Kidney glomerular epithelial cell (primary cell): ENCODE data around the gene CERS6.
"Not testable (repeated sequence)": the region's sequence is repeated elsewhere in the genome, so short reads cannot be mapped to it uniquely, and the experiment has no call there.

Source experiments
- DNase-seq: peaks from one replicate; lab custom pipeline; 2025; lab: John Stamatoyannopoulos, UW

Gene CERS6

DNA sequence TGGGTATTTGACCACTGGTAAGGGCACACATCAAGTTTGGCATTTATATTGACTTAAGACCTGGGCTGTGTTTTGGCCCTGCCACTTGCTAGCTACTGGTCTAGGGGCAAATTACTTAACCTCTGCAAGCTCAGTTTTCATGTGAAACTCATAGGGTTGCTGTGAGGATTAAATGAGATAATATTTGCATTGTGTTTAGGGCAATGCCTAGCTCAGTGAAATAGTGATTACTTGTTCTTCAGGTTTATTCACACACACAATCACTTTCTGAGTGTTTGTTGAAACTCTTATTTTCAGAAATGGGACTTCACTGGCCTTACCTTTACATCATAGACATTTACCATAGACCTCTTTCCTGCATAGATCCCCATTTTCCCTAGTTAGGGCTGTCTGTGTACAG, 12.3 kb downstream of the CERS6 start:
- no peak for DNase-seq

DNA sequence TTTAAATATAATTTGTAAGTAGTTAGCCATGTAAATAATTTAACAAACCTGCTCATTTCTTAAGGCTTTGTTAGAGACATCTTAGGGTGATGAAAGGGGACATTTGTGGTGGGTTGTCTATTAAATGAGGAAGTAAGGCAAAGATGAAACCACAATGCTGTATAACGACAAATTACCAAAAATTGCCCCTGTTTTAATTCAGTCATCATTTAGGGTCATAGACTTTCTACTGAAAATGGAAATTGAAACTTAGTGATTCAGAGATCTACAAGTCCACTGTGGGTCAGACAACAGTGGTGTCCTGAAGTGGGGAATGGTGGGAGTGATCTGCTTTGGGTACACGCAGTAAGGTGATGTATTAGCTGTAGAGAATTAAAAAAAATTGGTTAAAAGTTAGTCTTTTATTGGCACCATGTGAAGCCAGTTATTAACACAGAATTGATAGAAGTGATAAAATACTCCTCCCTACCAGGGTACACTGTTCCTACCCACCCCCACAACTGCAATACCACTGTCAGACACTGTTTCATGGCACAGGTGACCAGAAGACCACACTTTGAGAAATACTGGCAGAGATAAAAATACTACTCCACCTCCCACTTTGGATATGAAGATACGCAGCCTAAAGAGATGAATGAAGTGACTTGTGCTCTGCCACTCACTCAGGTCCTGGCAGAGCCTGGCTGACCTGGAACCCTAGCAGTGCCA, 13.4 kb downstream of the CERS6 start:
- no peak for DNase-seq

DNA sequence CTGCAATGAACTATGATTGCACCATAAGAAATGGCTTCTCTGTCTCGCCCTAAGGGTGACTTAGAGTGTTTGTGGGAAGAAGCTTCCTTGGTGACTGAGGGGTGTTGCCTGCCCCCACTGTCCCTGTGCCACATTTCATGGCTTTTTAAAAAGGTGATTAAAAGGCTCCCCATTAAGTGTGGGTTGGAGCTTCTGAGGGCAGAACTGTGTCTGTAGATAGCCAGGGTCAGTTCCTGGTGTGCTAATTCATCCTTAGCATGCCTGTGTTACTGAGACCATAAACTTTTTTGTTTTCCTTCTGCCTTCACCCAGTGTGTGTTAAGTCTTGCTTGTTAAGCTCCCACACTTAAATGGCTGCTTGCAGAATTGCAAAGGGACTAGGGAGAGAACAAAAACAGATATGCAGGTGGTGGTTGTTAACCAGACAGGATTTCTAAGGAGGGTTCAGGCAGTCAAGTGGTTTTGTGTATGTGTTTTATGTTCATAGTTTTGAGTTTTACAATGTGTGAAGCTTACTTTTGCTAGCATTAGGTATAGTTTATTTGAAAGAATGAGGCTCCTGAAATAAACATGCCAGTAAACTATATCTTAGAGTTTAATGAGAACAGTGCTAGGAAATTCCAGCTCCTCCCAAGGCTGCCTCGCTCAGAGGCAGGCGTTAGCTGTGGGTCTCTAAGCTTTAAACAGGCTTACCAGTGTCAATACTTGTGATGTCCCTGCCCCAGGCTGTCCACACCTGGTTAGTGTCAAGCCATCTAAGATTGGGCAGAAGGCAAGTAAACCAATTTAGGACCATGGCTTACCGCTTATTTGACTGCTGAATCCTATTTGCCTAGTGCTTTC, 14.5 kb downstream of the CERS6 start:
- no peak for DNase-seq

DNA sequence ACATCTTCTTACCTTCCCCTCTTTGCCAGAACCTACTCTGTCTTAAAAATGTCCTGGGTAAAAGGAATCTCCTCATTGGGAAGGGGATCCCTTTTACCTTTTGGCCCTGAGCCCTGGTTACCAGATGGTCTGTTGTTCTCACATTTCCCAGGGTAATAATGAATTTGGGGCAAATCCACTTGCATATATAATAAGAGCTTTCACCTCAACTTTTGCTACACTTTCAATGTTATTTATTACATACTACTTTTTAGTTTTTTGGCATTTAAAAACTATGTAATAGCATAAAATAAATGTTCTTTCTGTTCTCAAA, 15.0 kb downstream of the CERS6 start:
- DNase-seq = no peak

DNA sequence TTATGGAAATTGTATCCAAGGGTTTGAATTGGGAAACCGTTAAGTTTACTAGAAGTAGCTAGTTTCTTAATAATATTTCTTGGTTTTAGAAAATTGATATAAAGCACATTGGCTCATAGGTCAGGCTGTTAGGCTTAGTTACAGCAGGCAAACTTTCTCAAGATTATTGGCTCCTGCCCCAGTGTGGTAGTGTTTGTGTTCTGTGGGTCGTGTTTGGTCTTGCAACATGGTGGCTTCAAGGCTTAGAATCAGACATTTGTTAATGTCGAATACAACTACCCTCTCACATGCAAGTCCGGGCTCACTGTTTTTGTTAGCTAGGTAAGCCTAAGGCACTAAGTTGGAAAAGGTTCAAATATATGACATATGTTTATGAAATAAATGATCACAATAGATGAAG, 19.6 kb downstream of the CERS6 start:
- no peak for DNase-seq

DNA sequence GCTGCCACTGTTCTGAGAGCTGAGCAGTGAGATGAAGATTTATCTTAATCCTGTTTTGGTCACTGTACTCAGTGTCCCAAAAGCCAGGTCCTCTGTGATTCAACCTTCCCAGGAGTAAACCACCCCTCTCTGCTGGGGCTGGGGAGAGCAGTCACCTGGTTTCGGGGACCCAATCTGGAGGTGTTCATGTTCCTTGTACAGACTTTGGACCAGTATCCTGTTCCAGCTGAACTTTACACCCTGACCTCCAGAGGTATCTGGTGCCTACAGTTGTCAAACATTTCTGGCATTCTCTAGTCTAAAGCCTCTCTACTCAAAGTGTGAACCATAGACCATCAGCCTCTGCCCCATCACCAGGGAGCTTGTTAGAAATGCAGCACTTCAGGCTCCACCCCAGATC, 22.1 kb downstream of the CERS6 start:
- DNase-seq = no peak

DNA sequence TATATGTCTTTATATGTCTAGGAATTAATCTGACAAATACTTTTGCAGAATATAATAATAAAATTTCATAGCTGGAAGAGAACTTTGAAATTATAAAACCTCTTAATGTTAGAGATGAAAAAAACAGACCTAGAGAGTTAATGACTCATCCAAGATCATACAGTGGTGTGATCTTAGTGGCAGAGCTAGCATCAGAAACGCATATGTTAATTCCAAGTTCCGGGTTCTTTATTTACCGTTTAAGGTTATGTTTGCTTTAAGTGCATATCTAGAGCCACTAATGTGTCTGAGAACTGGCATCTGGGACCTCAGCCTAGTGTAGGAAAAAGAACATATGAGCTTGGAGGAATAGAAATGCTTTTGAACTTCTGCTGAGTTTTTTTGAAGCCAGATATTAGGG, 24.3 kb downstream of the CERS6 start:
- DNase-seq = no peak

DNA sequence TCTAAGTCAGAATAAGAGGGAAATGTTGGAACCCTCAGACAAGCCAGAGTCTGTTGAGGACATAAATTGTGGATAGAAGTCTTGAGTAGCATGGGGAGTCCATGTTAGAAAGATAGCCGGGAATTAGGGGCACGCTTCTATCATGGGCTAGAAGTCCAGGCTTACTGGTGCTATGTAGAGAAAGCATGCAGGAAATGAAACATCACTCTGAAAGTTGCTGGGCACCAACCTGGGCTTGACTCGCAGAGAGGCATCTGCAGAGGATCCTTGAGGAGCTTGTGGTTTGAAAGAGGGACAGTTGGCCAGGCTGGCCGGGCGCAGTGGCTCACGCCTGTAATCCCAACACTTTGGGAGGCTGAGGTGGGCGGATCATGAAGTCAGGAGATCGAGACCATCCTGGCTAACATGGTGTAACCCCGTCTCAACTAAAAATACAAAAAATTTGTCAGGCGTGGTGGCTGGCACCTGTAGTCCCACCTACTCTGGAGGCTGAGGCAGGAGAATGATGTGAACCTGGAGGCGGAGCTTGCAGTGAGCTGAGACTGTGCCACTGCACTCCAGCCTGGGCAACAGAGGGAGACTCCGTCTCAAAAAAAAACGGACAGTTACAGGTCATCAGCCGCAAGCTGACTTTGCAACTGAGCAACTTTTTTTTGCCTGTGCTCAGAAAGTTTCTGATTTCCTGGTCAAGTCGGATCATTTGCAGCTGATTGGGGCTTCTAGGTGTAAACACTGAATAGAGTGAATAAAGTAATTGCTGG, 24.9 kb downstream of the CERS6 start:
- no peak for DNase-seq

DNA sequence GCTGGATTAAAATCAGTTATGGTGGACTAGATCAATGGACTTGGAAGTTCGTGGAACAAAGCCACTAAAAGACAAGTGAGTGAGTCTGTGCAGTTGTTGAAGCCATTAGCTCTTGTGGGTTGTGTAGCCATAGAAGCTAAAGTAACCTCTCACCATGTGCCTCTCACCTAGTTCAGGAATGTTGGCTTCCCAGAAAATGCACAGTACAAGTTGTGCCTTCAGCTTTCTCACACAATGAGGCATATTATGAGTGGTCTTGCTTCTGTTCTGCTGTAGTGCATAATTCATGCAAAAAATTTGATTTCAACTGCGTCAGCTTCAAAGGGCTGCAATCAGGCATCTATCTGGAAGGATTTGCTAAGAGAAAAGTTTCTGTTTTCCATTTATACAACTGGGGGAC, 26.2 kb downstream of the CERS6 start:
- no peak for DNase-seq

DNA sequence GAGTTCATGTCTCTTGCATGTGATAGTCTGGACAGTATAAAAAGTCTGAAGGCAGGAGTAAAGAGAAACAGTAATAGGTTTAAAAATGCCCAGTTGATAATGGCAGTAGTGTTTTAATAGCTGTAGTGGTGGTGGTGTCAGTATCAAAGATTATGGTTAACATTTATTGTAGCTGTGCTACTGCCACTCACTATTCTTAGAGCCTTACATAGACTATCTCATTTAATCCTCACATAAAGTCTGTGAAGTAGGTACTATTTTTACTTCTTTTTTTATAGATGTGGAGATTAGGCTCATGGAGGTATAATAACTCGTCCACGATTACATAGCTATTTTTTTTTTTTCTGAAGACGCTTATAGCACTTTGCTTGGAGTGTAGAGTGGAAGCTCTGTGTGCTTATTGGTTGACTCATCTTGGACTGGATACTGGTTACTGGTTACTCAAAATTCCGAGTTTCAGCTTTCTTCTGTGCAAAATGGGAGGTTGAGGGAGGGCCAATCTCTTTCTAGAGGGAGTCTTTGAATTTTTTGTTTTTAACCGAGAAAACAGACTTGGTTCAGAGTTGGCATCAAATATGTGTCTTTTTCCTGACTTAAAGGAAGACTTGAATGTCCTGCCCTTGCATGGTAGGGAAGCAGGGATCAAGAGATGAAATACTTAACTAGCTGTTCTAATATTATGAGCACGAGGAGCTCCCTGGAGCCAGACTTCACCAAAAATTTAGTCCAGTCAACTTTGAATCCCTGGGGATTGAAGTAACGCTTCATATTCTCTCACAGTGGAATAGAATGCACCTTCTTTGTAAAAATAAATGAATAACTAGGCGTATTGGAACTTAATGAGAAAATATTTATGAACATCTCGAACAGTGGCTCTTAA, 27.1 kb downstream of the CERS6 start:
- DNase-seq = no peak

DNA sequence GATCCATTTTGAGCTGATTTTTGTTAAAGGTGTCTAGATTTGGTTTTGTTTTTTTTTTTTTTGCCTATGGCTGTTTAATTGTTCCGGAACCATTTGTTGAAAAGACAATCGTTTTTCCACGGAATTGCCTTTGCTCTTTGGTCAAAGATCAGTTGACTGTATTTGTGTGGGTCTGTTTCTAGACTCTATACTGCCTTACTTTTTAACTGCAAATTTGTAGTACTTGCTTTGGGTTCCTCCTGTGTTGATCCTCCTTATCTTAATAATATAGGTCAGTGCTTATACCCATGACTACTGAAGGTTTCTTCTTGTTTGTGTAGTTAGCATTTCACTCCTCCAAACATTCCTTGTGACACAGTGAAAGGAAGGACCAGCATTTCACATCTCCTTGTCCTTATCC, 30.4 kb downstream of the CERS6 start:
- no peak for DNase-seq

DNA sequence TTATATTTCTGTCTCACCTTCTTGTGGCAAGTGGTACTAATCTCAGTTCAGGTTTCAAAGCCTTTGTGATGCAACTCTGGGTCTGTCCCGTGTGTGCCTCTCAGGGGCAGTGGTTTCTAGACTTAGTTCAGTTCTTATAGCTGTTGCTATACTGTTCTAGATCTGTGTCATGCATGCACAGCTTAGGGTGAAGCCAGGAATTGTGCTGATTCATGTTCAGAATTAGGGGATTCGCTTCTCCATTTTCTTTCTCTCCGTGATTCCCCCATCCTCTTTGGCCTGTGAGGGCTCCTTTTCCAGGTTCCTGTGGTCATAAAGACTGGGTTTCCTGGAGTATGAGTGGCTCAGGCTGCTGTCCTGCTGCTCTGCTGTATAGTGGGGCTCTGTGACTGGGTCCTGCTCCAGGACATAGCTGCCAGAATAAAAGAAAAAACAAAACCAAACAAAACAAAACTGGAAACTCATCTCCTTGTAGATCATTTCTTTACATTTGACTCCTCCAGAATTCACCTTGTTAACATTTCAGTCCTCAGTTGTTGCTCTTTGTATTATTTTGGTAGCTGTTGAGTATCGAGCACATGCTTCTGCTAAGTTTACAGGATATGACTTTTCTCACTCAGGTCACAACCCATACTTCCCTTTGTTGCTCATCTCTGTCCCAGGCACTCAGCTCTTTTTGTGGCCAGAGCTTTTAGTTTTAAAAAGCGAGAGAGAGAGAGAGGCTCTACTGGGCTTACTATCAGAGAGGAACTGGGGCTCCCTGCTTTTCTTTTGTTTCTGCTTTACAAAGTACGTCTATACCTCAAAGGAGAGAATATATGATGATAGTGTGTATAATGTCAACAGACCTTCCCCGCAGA, 34.2 kb downstream of the CERS6 start:
- DNase-seq = no peak

DNA sequence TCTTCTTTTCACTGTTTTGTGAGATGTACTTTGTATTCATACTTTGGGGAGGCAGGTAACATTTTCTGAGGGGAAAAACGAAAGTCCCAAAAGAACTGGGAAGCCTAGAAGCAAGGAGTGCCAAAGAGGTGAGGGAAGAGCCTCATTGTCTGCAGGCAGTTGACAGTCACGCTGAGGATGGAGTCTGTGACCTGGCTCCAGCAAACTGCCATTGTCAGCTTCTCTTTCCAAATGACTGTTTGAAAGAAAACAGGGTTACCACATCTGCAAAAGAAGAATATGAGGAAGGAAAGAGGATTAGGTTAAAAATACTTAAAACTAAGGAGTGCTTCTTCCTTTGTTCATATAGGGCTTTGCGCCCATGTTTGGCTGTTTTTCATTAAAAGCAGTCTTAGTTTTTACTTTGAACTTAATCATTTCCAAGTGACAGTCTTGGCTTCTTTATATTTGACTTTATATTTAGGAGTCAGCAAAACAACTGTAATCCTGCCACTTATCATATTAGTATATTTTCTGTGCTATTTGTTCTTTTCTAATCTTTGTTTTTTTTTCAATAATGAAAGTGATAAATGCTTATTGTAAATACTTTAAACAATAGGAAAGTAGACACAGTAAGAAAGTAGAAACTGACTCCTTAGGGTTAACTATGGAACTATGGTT, 35.0 kb downstream of the CERS6 start:
- no peak for DNase-seq

DNA sequence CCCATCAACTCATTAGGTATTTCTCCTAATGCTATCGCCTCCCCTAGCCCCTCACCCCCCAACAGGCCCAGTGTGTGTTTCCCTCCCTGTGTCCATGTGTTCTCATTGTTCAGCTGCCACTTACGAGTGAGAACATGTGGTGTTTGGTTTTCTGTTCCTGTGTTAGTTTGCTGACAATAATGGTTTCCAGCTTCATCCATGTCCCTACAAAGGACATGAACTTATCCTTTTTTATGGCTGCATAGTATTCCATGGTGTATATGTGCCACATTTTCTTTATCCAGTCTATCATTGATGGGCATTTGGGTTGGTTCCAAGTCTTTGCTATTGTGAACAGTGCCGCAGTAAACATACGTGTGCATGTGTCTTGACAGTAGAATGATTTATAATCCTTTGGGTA, 35.7 kb downstream of the CERS6 start:
- DNase-seq = not testable (repeated sequence)

DNA sequence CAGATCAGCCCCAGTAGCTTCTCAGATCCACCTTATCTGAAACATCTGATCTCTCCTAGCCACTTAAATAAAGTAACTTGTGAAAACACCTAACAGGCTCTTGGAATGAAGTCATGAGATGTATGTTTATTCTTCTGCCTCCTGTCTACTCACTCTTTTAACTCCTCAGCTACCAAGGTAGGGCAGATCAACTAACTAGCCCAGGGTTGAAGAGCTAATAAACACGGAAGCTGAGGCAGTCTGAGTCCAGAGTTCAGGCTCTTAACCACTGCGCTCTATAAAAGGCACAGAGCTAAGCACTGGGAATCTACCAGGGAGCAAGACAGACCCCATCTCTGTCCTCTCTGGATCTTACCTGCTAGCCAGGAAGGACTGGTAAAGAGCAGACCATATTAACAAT, 37.1 kb downstream of the CERS6 start:
- DNase-seq = not testable (repeated sequence)

DNA sequence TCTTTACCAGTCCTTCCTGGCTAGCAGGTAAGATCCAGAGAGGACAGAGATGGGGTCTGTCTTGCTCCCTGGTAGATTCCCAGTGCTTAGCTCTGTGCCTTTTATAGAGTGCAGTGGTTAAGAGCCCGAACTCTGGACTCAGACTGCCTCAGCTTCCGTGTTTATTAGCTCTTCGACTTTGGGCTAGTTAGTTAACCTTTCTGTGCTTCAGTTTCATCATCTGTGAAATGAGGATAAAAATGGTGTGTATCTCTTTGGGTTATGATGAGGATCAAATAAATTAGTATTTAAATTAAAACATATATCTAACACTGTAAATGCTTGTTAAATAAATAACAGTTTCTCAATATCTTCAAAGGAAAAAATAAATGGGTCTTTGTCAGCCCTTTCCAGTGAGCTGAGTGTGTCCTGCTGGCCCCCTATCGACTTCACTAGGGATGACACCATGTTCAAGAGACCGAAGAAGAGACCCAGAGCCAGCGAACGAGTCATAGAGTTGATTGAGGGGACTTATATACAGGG, 38.2 kb downstream of the CERS6 start:
- no peak for DNase-seq

DNA sequence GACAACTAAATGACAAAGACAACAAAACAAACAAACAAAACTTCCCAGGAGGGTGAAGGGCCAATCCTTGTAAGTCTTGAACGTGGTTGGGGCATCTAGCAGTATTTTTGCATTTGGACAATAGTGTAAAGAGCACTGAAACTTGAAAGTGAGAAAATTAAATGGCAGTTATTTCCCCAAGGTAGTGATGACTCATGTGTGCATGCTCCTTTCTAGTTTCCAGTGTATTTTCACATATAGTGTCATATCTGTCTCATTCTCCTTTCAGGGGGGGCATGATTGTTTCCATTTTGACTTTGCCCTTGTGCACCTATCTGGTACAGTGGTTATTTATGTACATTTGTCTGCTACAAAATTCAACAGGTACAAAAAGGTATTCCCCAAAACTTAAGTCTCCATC, 39.5 kb downstream of the CERS6 start:
- no peak for DNase-seq

DNA sequence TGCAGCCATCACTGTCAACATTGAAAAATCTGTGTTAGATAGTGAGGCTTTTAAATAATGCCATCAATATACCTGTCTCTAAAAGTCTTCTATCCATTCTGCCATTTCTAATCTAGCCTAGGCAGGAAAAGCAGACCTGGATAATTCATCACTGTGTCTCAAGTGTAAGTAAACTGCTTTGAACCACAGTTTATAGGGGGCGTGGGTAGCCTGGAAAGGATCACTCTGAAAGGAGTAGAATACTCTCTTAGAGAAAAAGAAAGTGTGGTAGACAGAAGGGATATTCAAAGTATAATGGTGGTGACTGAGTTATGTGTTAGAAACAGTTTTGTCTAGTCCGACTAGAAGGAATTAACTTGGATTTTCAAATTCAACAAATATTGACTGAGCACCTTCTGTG, 40.8 kb downstream of the CERS6 start:
- no peak for DNase-seq

DNA sequence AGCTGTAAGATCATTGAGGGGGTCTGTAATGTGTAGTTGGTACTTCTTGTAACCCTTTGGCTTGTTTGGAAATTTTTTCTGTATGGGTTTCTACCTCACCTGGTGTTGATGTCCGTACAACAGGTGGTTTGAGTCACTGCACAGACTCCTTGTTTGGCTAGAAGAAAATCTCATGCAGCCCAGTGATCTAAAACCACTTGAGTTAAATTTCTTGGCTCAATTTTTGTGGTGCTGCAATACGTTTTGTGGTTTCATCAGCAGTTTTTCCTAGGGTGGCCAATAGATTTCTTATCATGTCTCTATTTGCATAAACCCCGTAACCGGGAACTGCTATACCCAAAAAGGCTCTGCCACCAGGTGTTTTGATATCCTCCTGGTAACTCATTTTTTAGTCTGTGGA, 43.4 kb downstream of the CERS6 start:
- DNase-seq = no peak

DNA sequence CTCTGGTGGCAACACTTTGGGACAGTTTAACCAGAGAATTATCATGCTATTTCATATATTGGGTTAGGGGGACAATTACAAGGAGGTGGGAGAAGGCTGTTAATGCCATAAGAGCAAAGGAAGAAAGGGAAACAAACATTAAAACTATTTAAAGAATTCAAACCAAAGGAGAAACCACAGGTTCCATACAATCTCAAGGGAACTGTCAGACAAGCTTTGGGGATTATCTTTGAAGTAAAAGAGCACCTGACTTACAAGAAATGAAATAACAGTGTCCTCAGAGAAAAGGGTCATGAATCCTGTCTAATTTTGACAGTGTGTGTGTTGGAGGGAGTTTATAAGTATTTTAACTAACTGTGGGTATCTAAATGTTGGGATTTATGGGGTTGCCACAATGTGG, 44.4 kb downstream of the CERS6 start:
- no peak for DNase-seq
